Measurements from ENCODE around the gene POTEJ.
"Not testable (repeated sequence)": the region's sequence is repeated elsewhere in the genome, so short reads cannot be mapped to it uniquely, and the experiment has no call there.

The POTEJ gene

DNA sequence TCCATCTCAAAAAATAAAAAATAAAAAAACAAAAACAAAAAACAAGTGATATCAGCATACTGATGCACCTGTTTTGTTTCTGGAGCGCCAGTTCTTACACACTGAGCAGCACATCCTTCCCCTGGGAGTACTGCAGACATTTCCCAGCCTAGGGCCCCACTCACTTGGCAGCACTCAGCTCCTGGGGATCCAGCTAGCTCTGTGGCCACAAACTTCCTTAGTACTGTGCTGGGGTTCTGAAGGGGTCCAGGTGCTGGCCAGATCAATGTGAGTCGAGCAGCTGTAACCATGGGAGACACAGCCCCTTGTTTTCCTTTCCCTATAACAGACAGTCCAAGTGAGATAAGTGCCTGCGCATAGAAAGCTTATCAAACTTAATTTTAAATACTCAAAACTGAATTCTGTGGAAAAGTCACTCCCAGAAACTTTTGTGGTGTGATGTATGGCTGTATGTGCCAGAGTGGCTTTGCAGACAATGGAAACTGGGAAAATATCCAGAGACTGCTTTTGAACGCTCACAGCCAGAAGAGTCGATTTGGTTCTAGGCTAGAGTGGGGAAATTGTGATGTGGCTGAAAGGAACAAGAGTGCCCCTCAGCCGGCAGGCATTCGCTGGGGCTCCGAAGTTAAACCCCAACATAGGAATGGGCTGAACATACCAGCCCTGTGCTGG lies 20.9 kb upstream of the POTEJ start:
- not testable (repeated sequence) for H3K9me3 ChIP-seq (replicated peaks; ENCODE audit: low read length)

GRCh38 chr2:130590842-130591359 lies 20.3 kb upstream of the POTEJ start:
- H3K9ac ChIP-seq (ENCODE audit: low read depth, low read length); H3K9me3 ChIP-seq (replicated peaks; ENCODE audit: low read length): not testable (repeated sequence)

More for the DNA sequence above, 20.9 kb upstream of the POTEJ start:
- not testable (repeated sequence) for H3K9ac ChIP-seq (ENCODE audit: low read depth, low read length); H3K4me2 ChIP-seq (ENCODE audit: low read length); H3K27me3 ChIP-seq (ENCODE audit: control insufficient read depth, insufficient read depth, low read length); H3K4me1 ChIP-seq (ENCODE audit: control insufficient read depth, insufficient read depth, low read length); H3K4me3 ChIP-seq (ENCODE audit: low read length); H3K36me3 ChIP-seq (ENCODE audit: insufficient read depth, low read length)

GRCh38 chr2:130592791-130593414 lies 18.3 kb upstream of the POTEJ start:
- not testable (repeated sequence) for H3K4me1 ChIP-seq (ENCODE audit: control insufficient read depth, insufficient read depth, low read length); H3K9me3 ChIP-seq (replicated peaks; ENCODE audit: low read length); H3K36me3 ChIP-seq (ENCODE audit: insufficient read depth, low read length); H3K9ac ChIP-seq (ENCODE audit: low read depth, low read length); H3K4me2 ChIP-seq (ENCODE audit: low read length); H3K27me3 ChIP-seq (ENCODE audit: control insufficient read depth, insufficient read depth, low read length); H3K4me3 ChIP-seq (ENCODE audit: low read length)

More at GRCh38 chr2:130590842-130591359, 20.3 kb upstream of the POTEJ start:
- not testable (repeated sequence) for H3K4me1 ChIP-seq (ENCODE audit: control insufficient read depth, insufficient read depth, low read length); H3K4me3 ChIP-seq (ENCODE audit: low read length); H3K27me3 ChIP-seq (ENCODE audit: control insufficient read depth, insufficient read depth, low read length); H3K4me2 ChIP-seq (ENCODE audit: low read length); H3K36me3 ChIP-seq (ENCODE audit: insufficient read depth, low read length)

- H3K36me3 ChIP-seq (ENCODE audit: insufficient read depth, low read length); H3K4me3 ChIP-seq (ENCODE audit: low read length); H3K4me2 ChIP-seq (ENCODE audit: low read length); H3K9me3 ChIP-seq (replicated peaks; ENCODE audit: low read length); H3K9ac ChIP-seq (ENCODE audit: low read depth, low read length); H3K27me3 ChIP-seq (ENCODE audit: control insufficient read depth, insufficient read depth, low read length); H3K4me1 ChIP-seq (ENCODE audit: control insufficient read depth, insufficient read depth, low read length): not testable (repeated sequence)
Measured at GRCh38 chr2:130594011-130594410, 17.2 kb upstream of the POTEJ start.

DNA sequence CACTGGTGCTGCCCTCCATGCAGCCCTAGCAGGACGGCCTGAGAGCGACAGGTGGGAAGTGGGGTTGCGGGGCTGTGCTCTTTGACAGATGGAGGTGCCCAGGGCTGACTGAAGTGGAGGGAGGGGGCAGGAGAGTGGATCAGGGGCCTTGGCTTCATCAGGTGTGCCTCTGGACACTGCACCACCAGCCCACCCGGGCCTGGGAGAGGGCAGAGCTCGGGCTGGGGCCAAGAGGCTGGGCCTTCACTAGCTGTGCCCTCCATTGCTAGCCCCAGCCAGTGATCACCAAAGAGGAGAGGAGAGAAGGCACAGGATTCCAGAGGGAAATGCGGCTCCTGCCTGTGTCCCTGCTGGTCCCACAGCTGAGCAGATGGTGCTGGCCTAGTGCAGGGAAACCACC lies 14.5 kb upstream of the POTEJ start:
- not testable (repeated sequence) for H3K4me2 ChIP-seq (ENCODE audit: low read length)

GRCh38 chr2:130597994-130598393 lies 13.2 kb upstream of the POTEJ start:
- H3K27me3 ChIP-seq (ENCODE audit: control insufficient read depth, insufficient read depth, low read length); H3K9ac ChIP-seq (ENCODE audit: low read depth, low read length); H3K36me3 ChIP-seq (ENCODE audit: insufficient read depth, low read length); H3K4me1 ChIP-seq (ENCODE audit: control insufficient read depth, insufficient read depth, low read length); H3K4me2 ChIP-seq (ENCODE audit: low read length); H3K9me3 ChIP-seq (replicated peaks; ENCODE audit: low read length); H3K4me3 ChIP-seq (ENCODE audit: low read length): not testable (repeated sequence)

More for the DNA sequence above, 14.5 kb upstream of the POTEJ start:
- H3K4me1 ChIP-seq (ENCODE audit: control insufficient read depth, insufficient read depth, low read length); H3K9me3 ChIP-seq (replicated peaks; ENCODE audit: low read length); H3K9ac ChIP-seq (ENCODE audit: low read depth, low read length); H3K4me3 ChIP-seq (ENCODE audit: low read length); H3K27me3 ChIP-seq (ENCODE audit: control insufficient read depth, insufficient read depth, low read length); H3K36me3 ChIP-seq (ENCODE audit: insufficient read depth, low read length): not testable (repeated sequence)

DNA sequence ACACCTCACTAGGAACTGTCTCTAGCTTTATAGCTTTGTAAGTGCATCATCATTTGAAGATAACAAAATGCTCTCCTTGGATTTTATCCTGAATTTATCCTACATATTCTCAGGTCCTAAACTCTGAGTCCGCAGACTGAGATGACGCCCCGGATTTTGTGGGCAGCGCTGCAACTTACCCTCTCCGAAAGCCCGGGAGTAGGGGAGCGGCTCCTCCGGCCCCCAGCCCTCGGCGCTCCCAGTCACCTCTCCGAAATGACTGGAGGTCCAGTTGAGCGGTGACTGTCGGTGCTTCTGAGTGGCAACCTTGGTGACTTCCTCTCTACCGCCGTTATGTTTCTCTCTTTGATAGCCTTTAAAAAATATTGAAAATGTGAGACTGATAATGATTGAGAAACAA lies 12.8 kb upstream of the POTEJ start:
- not testable (repeated sequence) for H3K4me2 ChIP-seq (ENCODE audit: low read length); H3K27me3 ChIP-seq (ENCODE audit: control insufficient read depth, insufficient read depth, low read length); H3K36me3 ChIP-seq (ENCODE audit: insufficient read depth, low read length); H3K4me1 ChIP-seq (ENCODE audit: control insufficient read depth, insufficient read depth, low read length); H3K9me3 ChIP-seq (replicated peaks; ENCODE audit: low read length); H3K9ac ChIP-seq (ENCODE audit: low read depth, low read length); H3K4me3 ChIP-seq (ENCODE audit: low read length)

- not testable (repeated sequence) for H3K4me1 ChIP-seq (ENCODE audit: control insufficient read depth, insufficient read depth, low read length); H3K36me3 ChIP-seq (ENCODE audit: insufficient read depth, low read length); H3K27me3 ChIP-seq (ENCODE audit: control insufficient read depth, insufficient read depth, low read length); H3K9ac ChIP-seq (ENCODE audit: low read depth, low read length); H3K4me3 ChIP-seq (ENCODE audit: low read length); H3K4me2 ChIP-seq (ENCODE audit: low read length); H3K9me3 ChIP-seq (replicated peaks; ENCODE audit: low read length)
Measured at GRCh38 chr2:130599393-130599792, 11.8 kb upstream of the POTEJ start, which contains the start of gene CFC1. Gene CFC1 (minus strand): TSS chr2:130599575. CDS start chr2:130599287, 288 bp downstream.

- not testable (repeated sequence) for H3K27me3 ChIP-seq (ENCODE audit: control insufficient read depth, insufficient read depth, low read length); H3K9ac ChIP-seq (ENCODE audit: low read depth, low read length); H3K36me3 ChIP-seq (ENCODE audit: insufficient read depth, low read length); H3K9me3 ChIP-seq (replicated peaks; ENCODE audit: low read length); H3K4me3 ChIP-seq (ENCODE audit: low read length); H3K4me2 ChIP-seq (ENCODE audit: low read length); H3K4me1 ChIP-seq (ENCODE audit: control insufficient read depth, insufficient read depth, low read length)
Measured at GRCh38 chr2:130599926-130600325, 11.3 kb upstream of the POTEJ start.

- H3K27me3 ChIP-seq (ENCODE audit: control insufficient read depth, insufficient read depth, low read length); H3K9me3 ChIP-seq (replicated peaks; ENCODE audit: low read length); H3K4me1 ChIP-seq (ENCODE audit: control insufficient read depth, insufficient read depth, low read length); H3K36me3 ChIP-seq (ENCODE audit: insufficient read depth, low read length); H3K9ac ChIP-seq (ENCODE audit: low read depth, low read length); H3K4me3 ChIP-seq (ENCODE audit: low read length); H3K4me2 ChIP-seq (ENCODE audit: low read length): not testable (repeated sequence)
Measured at GRCh38 chr2:130601648-130602302, 9.5 kb upstream of the POTEJ start.

DNA sequence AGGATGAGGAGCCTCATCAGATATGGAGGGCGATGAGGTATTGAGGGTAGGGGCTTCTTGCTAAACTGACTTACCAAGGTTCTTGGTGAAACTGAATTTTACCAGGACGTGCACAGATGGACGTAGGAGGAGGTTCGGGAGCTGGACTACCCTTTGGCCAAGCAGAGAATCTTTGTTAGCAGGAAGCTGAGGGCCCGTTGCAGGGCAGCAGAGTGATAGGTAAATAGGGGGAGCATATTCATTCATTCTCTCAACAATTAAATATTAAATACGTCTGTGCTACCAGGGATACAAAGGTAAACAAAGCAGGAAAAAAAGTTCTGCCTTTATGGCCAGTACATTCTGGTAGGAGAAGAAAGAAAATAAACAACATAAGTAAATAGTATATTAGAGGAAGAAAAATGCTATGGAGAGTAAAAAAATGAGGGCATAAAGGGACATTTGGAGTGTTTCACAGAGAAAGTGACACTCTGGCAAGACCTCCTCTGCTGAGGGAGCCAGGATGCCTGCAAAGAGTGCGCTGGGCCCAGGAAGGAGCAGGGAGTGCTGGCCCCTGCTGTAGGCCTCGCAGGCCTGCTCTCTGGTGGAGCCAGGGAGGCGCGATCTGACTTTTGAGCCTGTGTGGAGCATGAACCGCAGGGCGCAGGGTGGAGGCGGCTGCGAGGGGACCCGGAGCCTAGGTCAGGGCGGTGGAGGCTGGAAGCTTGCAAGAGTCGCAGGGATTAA lies 2.8 kb upstream of the POTEJ start:
- H3K9me3 ChIP-seq (replicated peaks; ENCODE audit: low read length); H3K36me3 ChIP-seq (ENCODE audit: insufficient read depth, low read length); H3K4me3 ChIP-seq (ENCODE audit: low read length); H3K9ac ChIP-seq (ENCODE audit: low read depth, low read length); H3K4me1 ChIP-seq (ENCODE audit: control insufficient read depth, insufficient read depth, low read length); H3K4me2 ChIP-seq (ENCODE audit: low read length); H3K27me3 ChIP-seq (ENCODE audit: control insufficient read depth, insufficient read depth, low read length): not testable (repeated sequence)

Measured in skeletal muscle satellite cell (primary cell).